Endothelial cell of umbilical vein (primary cell): ENCODE measurements around the gene NEDD4L. TPM values are rescaled to one million over a fixed set of nuclear protein-coding genes. Genes with fewer than 3 reads are reported as not detected.

Experiments used
- BruUV-seq: library from RNA; stranded (reverse); fragments of 400-500 nt; replicated peaks from 2 replicates; lab custom pipeline; 2021; lab: Mats Ljungman, UMichigan
- CTCF ChIA-PET: fragments of 300-600, 350-600 bp; sonication (Branson Sonifier 250); formaldehyde crosslinking; loops from one replicate; lab custom pipeline; 2021; ENCODE audit warnings: antibody characterized with exemption, inconsistent platforms; lab: Charles Lee
- POLR2A ChIA-PET: fragments of 300-600, 350-600 bp; sonication (Branson Sonifier 250); formaldehyde crosslinking; loops from one replicate; lab custom pipeline; 2021; ENCODE audit warnings: antibody characterized with exemption, inconsistent platforms; lab: Charles Lee
- DNase-seq: peaks from one replicate; pipeline ENCODE4 v3.0.0-alpha.2; 2011; ENCODE audit warnings: low read depth, low spot score
- FAIRE-seq: peaks from 2 replicates; lab custom pipeline; 2011; peaks lifted over from hg19 to GRCh38; lab: Jason Lieb, UNC
- H2AFZ ChIP-seq: 2 replicates; pipeline ENCODE4 v1.6.0; 2012; ENCODE audit warnings: low read depth, low read length, control low read depth, inconsistent platforms
- H3K27ac ChIP-seq: 2 replicates; pipeline ENCODE4 v1.5.1; 2011; ENCODE audit warnings: low read depth, mild to moderate bottlenecking, control low read depth, low read length, moderate library complexity; ENCODE audit not compliant: insufficient read depth
- H3K27me3 ChIP-seq, 2 experiments: 2 replicates each; pipeline versions ENCODE4 v1.6.0 to v1.6.1; 2011; ENCODE audit warnings: low read length in 2 of 2, mixed read lengths in 1 of 2; ENCODE audit not compliant: control insufficient read depth in 2 of 2, insufficient read depth in 2 of 2
- H3K36me3 ChIP-seq, 2 experiments: 2 replicates in 1 of 2; 3 replicates in 1 of 2; pipeline ENCODE4 v1.5.1; 2011; ENCODE audit warnings: low read length in 2 of 2, mild to moderate bottlenecking in 1 of 2, moderate library complexity in 1 of 2; ENCODE audit not compliant: control insufficient read depth in 2 of 2, insufficient read depth in 2 of 2; ENCODE audit errors: extremely low read depth in 1 of 2
- H3K4me1 ChIP-seq: 3 replicates; pipeline ENCODE4 v1.5.1; 2011; ENCODE audit warnings: mild to moderate bottlenecking, low read length; ENCODE audit not compliant: control insufficient read depth, insufficient read depth; ENCODE audit errors: extremely low read depth
- H3K4me2 ChIP-seq: 2 replicates; pipeline ENCODE4 v1.6.1; 2011; ENCODE audit warnings: low read length, control low read depth, mixed read lengths; ENCODE audit not compliant: insufficient read depth
- H3K4me3 ChIP-seq, 3 experiments: fragments of 200-600 bp in 1 of 3; sonication (generic), shearing (Covaris generic) in 1 of 3; replicated peaks in 1 of 3; 2 replicates each; pipeline ENCODE4 v1.5.1; 2011 to 2016; ENCODE audit warnings: control low read depth in 3 of 3, low read length in 3 of 3, mild to moderate bottlenecking in 2 of 3, inconsistent platforms in 1 of 3, low read depth in 1 of 3, moderate library complexity in 1 of 3; ENCODE audit not compliant: insufficient read depth in 1 of 3
- H3K79me2 ChIP-seq: 2 replicates; pipeline ENCODE4 v1.6.0; 2012; ENCODE audit warnings: low read length, inconsistent platforms; ENCODE audit not compliant: control insufficient read depth, insufficient read depth
- H3K9ac ChIP-seq: replicated peaks from 2 replicates; pipeline ENCODE3; 2011; ENCODE audit warnings: low read length, control low read depth; ENCODE audit not compliant: insufficient read depth; ENCODE audit errors: extremely low read depth
- H3K9me1 ChIP-seq: replicated peaks from 3 replicates; pipeline ENCODE4 v1.6.0; 2011; ENCODE audit warnings: mild to moderate bottlenecking, low read length; ENCODE audit not compliant: control insufficient read depth, insufficient read depth; ENCODE audit errors: extremely low read depth
- H3K9me3 ChIP-seq: replicated peaks from 2 replicates; pipeline ENCODE4 v1.5.1; 2012; ENCODE audit warnings: low read length, inconsistent platforms; ENCODE audit not compliant: control insufficient read depth, insufficient read depth
- H4K20me1 ChIP-seq: replicated peaks from 2 replicates; pipeline ENCODE3; 2011; ENCODE audit warnings: mild to moderate bottlenecking, low read length; ENCODE audit not compliant: control insufficient read depth, insufficient read depth; ENCODE audit errors: extremely low read depth
- EZH2 ChIP-seq: IDR thresholded peaks from 2 replicates; pipeline ENCODE4 v1.6.1; 2012; ENCODE audit warnings: borderline replicate concordance, low read depth, mild to moderate bottlenecking, moderate library complexity, low read length, inconsistent platforms; ENCODE audit not compliant: severe bottlenecking
- FOS ChIP-seq: IDR thresholded peaks from 2 replicates; pipeline ENCODE4 v1.6.1; 2011; ENCODE audit warnings: mild to moderate bottlenecking, low read length, moderate library complexity, borderline replicate concordance; ENCODE audit not compliant: insufficient read depth
- GATA2 ChIP-seq: IDR thresholded peaks from 2 replicates; pipeline ENCODE4 v1.7.0; 2011; ENCODE audit warnings: low read depth, mild to moderate bottlenecking, moderate library complexity, mixed read lengths, low read length; ENCODE audit not compliant: insufficient read length, insufficient read depth
- JUN ChIP-seq: IDR thresholded peaks from 2 replicates; pipeline ENCODE4 v1.6.1; 2011; ENCODE audit warnings: borderline replicate concordance, low read depth; ENCODE audit not compliant: insufficient read length, insufficient read depth
- MAX ChIP-seq: IDR thresholded peaks from 2 replicates; pipeline ENCODE4 v1.6.1; 2011; ENCODE audit not compliant: insufficient read depth, insufficient read length
- MYC ChIP-seq: IDR thresholded peaks from one replicate; pipeline ENCODE4 v1.6.1; 2011; ENCODE audit warnings: mild to moderate bottlenecking, low read depth, low read length
- POLR2A ChIP-seq: IDR thresholded peaks from 2 replicates; pipeline ENCODE4 v1.6.1; 2012; ENCODE audit warnings: low read depth, mild to moderate bottlenecking, control low read depth, low read length
- POLR2AphosphoS5 ChIP-seq: IDR thresholded peaks from 2 replicates; pipeline ENCODE4 v1.6.1; 2012; ENCODE audit warnings: low read depth, mild to moderate bottlenecking, control low read depth, low read length, moderate library complexity; ENCODE audit not compliant: insufficient read depth
- dilution Hi-C: fragments of 300-500 bp; cut with MboI; formaldehyde crosslinking; loops from one replicate; pipeline ENCODE4 v1.15.0; 2019; ENCODE audit warnings: low sequenced_read_pairs; ENCODE audit not compliant: extremely low pct_ligation_motif_present
- intact Hi-C: fragments of 100-400 bp; cut with micrococcal nuclease; formaldehyde crosslinking; loops from one replicate; pipeline ENCODE4 v1.10.0; 2022
- polyA plus RNA-seq, 4 experiments: library from polyadenylated mRNA; depleted of rRNA in 3 of 4; stranded (reverse) in 3 of 4; unstranded in 1 of 4; fragments of >200 nt; gene quantifications; 2 replicates each; pipeline versions ENCODE4 v1.2.1 to v1.2.3, GENCODE V29; 2011 to 2012; ENCODE audit warnings: missing spikeins in 1 of 4
- total RNA-seq: library from RNA; stranded (reverse); gene quantifications from 2 replicates; pipeline ENCODE4 v1.2.3, GENCODE V29; 2021
- TF ChIP-seq, protein P1 (sequence below), 2 donors: IDR thresholded peaks; 1 replicate in 1 of 2; 2 replicates in 1 of 2; pipeline ENCODE4 v1.5.1; 2011; ENCODE audit warnings: low read length in 2 of 2, mild to moderate bottlenecking in 2 of 2, moderate library complexity in 2 of 2, control low read depth in 1 of 2, inconsistent platforms in 1 of 2, low read depth in 1 of 2; ENCODE audit not compliant: insufficient read depth in 1 of 2; ENCODE audit errors: extremely low read depth in 1 of 2

NEDD4L gene
- total and polyA plus RNA-seq, 2 donors (not counting 3 experiments of a cell fraction or from before 2014, with no cell fraction given), result 20.5 to 78.9 TPM

- BruUV-seq, result no TSS peak
These were observed 106.7 kb downstream of the NEDD4L start for GRCh38 chr18:58150772-58151171.

More at GRCh38 chr18:58150772-58151171, 106.7 kb downstream of the NEDD4L start:
- Histone ChIP-seq H2AFZ (no peak overlapping the region), H3K36me3 (no peaks in the 10 kb centered on the region), H3K4me1 (no peaks in the 10 kb centered on the region), H3K27ac (no peak overlapping the region), H3K79me2 (no peaks in the 10 kb centered on the region), H3K4me2 (no peak overlapping the region), H3K9me1 (no peaks in the 10 kb centered on the region), H3K9ac (no peak overlapping the region), H3K27me3 (peaks cover 0 to 3% of the 10 kb centered on the region in 2 experiments), H3K9me3 (no peaks in the 10 kb centered on the region), H4K20me1 (no peaks in the 10 kb centered on the region), H3K4me3 (no peak overlapping the region)
- intact Hi-C loops (no loop called here), dilution Hi-C loops (no loop called here)
- no peak for TF ChIP-seq MYC
- no peak for TF ChIP-seq EZH2
- TF ChIP-seq, protein P1, sequence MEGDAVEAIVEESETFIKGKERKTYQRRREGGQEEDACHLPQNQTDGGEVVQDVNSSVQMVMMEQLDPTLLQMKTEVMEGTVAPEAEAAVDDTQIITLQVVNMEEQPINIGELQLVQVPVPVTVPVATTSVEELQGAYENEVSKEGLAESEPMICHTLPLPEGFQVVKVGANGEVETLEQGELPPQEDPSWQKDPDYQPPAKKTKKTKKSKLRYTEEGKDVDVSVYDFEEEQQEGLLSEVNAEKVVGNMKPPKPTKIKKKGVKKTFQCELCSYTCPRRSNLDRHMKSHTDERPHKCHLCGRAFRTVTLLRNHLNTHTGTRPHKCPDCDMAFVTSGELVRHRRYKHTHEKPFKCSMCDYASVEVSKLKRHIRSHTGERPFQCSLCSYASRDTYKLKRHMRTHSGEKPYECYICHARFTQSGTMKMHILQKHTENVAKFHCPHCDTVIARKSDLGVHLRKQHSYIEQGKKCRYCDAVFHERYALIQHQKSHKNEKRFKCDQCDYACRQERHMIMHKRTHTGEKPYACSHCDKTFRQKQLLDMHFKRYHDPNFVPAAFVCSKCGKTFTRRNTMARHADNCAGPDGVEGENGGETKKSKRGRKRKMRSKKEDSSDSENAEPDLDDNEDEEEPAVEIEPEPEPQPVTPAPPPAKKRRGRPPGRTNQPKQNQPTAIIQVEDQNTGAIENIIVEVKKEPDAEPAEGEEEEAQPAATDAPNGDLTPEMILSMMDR (IDR thresholded peaks at IDR 0.05; ENCODE audit: extremely low read depth in 1 of 2, insufficient read depth in 1 of 2, low read depth in 1 of 2, low read length in 2 of 2), result no peak
- TF ChIP-seq FOS, result no peak
- no peak for TF ChIP-seq JUN
- TF ChIP-seq POLR2A, result no peak
- no peak for TF ChIP-seq MAX
- TF ChIP-seq GATA2, result no peak
- no peak for TF ChIP-seq POLR2AphosphoS5
- DNase-seq (no peak), FAIRE-seq (no peak)
- CTCF ChIA-PET, result no interaction called here
- POLR2A ChIA-PET, result no interaction called here
